Activated CD4-positive, alpha-beta T cell treated with anti-CD3 and anti-CD28 coated beads, Interleukin-2, amount 50 U/mL, for 24 hours (primary cell): Measurements from ENCODE around the gene NPHP4.

Source experiments
- DNase-seq, 2 donors: peaks; one replicate each; pipeline ENCODE4 v3.0.0-alpha.2; 2020; ENCODE audit warnings: low read depth in 1 of 2, low spot score in 1 of 2

The NPHP4 gene

DNA sequence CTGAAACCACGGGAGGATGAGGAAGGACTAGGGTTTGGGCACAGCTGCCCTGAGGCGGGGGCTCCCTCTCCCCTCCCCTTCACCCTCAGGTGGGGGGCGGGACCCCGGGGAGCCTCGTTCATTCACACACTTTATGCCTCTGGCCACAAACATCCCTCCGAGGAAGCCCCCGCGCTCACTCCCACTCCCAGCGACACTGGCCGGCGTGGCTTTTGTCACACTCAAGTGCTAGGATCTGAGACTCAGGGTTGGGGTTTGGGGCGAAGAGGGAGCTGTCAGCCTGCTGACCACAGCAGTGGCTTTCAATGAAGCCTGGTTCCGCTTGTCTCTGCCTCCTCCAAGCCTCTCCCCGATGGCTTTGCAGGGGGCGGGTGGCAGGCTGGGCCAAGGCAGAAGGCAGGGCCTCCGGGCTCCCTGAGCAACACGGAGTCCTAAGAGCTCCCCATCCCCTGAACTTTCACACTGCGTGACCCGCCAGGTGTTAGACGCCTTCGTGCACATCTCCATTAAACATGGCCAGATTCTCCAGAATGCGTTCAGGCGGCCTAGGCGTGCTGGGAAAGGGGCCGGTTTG lies 178.1 kb downstream of the NPHP4 start:
- no peak for DNase-seq

DNA sequence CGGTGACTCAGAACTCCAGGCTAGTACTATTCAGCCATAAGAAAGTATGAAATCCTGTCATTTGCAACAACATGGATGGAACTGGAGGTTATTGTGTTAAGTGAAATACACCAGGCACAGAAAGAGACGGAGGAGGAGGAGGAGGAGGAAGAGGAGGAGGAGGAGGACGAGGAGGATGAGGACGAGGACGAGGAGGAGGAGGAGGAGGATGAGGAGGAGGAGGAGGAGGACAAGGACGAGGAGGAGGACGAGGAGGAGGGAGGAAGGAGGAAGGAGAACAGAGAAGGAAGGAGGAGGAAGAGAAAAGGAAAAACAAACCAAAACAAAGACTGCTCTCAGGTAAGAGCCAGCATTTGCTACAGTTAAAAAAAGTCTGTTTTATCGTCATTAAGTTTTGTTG lies 178.7 kb downstream of the NPHP4 start:
- no peak for DNase-seq
